Ureter (tissue), 1 donor: Measurements from ENCODE around the gene CDNF. TPM values are rescaled to one million over a fixed set of nuclear protein-coding genes. Genes with fewer than 3 reads are reported as not detected.
A peak's percentile ranks its signal among the peaks of the same experiment; 100 is the strongest.
"Not testable (repeated sequence)": the region's sequence is repeated elsewhere in the genome, so short reads cannot be mapped to it uniquely, and the experiment has no call there.

Experiments used
- DNase-seq: peaks from one replicate; pipeline ENCODE4 v3.0.0-alpha.2; 2020; ENCODE audit warnings: low spot score
- total RNA-seq: library from RNA; stranded (reverse); gene quantifications from one replicate; pipeline ENCODE4 v1.2.4, GENCODE V29; 2023
- donor health status: DM: yes; HTN: yes; CAD: no.

CDNF gene
- total RNA-seq, 1 donor from 2014 or later, result 3.8 TPM

DNA sequence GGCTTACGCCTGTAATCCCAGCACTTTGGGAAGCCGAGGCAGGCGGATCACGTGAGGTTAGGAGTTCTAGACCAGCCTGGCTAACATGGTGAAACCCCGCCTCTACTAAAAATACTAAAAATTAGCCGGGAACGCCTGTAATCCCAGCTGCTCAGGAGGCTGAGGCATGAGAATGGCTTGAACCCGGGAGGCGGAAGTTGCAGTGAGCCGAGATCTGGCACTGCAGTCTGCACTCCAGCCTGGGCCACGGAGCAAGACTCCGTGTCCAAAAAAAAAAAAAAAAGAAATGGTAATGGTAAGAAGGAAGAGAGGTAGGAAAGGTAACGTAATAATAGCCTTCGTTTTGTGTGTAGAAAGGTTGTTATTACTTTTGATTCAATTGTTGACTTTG lies 1.5 kb upstream of the CDNF start:
- DNase-seq, result no peak

DNA sequence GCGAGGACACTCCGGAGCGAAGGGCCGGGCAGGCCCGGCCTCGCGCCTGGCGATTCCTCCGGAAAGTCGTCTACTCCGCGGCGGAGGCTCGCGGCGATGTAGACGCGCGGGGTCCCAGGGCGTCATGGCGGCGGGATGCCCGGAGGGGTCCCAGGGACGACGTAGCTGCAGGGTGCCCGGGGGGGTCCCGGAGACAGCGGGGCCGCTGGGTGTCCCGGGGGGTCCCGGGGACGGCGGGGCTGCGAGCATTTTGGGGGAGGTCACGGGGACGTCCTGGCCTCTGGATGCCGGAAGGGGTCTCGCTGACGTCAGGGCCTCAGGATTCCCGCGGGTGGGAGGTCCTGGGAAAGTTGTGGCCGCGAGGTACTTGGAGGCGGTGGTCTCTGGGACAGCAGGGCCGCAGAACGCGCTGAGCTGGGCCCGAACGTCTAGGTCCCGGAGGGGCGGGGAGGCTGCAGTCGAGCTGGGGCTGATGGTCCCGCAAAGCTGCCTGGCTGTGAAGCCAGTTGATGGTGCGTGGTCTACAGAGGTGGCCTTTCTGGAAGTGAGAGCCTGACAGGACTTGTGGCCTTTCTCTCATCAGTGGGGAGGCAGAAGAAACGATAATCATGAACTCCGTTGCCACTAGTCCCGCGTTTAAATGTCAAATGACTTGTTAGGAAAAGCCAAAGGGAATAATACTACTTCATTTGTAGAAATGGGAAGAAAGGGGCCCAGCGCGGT lies 906 bp upstream of the CDNF start:
- DNase-seq, result peak; percentile 57

DNA sequence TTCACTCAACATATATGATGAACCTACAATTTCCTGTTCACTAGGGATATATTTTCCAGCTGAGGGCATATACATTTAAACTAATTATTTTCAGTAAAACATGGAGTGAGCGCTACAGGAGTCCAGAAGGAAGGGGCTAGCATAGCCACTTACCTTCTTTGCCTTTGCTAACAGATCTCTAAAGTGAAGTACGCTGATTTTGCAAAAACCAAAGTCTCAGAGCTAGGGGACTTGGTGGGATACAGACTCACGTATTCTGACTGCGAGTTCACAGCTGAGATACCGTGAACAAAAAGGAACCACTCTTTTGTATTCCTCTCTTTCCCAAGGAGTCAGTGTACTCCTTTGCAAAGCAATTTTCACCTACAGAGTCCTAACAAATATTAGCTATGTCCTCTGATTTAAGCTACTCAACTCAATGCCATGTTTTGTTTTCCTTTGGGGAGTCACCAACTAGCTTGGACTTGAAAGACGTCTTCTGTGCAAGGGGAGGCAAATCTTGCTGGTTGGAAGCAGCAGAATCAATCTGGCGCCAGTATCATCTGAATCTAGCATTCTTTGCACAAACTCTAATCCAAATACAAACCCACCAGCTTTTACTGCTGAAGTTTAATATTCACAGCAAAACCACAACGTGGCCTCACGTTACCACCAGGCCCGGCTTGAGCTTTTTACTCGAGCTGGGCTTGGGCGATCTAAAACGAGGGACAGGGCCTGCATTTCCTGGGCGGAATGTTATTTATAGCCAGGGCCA lies 657 bp downstream of the CDNF start:
- DNase-seq, result no peak

DNA sequence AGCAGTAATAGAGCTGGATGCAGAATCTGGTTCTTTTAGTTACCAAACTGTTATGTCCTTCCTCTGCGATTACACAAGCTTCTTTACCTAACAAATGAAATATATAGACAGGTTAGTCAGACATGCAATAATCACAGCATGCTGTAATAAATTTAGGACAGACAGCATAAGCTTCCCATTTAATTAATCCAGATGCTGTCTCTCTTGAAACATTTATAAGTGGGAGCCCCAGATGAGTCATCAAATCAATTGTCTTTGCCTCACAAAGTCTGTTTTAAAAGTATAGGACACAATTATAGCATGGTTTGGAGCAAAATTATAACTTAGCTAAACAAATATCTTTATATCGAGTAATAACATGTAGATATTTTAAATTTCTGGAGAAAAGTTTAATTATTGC lies 1.6 kb downstream of the CDNF start:
- DNase-seq, result no peak

DNA sequence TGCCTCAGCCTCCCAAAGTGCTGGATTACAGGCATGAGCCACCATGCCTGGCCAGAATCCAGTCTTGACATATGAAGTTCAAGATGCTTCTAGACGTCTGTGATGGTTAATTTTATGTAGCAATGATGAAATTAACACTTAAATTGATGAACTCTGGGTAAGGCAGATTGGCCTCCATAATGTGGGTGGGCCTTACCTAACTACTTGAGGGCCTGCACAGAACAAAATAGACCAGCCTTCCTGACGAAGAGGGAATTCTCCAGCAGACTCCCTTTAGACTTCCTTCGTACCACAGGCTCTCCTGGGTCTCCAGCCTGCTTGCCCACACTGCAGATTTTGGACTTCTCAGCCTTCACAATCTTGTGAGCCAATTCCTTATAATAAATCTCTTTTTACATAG lies 4.7 kb downstream of the CDNF start:
- DNase-seq, result no peak

DNA sequence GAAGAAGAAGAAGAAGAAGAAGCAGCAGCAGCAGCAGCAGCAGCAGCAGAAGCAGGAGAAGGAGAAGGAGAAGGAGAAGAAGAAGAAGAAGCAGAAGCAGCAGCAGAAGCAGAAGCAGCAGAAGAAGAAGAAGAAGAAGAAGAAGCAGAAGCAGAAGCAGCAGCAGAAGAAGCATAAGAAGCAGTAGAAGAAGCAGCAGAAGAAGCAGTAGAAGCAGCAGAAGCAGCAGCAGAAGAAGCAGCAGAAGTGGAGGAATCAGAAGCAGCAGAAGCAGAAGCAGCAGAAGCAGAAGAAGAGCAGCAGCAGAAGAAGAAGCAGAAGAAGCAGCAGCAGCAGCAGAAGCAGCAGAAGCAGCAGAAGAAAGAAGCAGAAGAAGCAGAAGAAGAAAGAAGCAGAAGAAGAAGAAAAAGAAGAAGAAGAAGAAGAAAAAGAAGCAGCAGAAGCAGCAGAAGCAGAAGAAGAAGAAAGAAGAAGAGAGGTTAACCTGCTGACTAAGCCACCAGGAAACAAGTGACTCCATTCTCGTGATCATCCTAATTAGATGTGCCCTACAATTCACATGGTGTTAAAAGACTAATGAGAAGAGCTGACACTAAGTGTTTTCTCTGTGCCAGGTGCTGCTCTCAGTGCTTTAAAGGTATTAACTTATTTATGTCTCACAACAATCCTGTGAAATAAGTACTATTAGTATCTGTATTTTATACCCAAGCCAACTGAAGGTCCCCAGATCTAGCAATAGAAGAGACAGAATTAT lies 11.6 kb downstream of the CDNF start:
- no peak for DNase-seq

DNA sequence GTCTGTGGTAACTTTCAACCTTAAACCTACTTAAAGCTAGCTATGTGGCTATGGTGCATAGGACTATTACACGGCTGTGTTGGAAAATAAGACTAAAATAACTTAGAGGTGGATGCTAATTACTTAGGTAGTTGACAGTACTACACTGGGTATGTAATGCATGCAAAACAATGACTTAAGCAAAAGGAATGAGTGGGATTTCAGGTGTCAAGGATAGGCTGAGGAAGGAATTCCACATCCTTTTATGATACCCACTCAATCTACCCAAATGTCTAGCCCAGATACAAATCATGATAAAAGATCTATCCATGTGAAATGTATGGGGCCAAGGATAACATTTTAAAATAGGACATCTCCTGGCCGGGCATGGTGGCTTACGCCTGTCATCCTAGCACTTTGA lies 13.9 kb downstream of the CDNF start:
- DNase-seq, result no peak

DNA sequence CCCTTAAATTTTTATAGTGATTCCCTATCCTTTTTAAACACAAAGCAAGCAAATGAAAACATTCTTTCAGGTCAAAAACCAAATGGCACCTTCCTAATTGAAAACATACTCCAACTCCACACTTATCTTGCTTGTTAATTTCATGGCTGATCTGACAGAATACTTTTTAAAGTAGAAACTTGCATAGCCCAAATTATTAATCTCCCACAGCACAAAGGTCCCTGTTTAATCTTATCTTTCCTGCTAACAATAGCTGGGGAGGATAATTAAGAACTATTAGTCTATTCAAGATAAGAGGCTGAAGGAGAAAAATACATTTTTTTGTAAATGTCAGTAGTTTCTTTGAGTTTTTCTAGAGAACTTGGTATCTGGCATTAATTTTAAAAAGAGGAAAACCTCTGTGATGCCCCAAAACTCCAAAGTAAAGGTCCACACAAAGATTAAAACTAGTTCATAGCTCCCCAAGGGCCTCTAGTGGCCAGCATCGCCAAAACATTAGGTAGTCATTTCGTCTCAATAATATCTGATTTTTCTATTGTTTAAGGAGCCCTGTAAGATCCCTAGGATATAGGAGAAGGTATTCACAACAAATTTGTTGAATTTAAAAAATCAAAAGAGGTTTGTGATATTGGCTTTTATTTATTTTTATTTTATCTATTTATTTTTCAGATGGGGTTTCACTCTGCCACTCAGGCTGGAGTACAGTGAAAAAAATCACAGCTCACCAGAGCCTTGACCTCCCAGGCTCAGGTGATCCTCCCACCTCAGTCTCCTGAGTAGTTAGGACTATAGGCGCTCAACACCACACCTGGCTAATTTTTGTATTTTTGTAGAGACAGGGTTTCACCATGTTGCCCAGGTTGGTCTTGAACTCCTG lies 14.7 kb downstream of the CDNF start:
- no peak for DNase-seq

DNA sequence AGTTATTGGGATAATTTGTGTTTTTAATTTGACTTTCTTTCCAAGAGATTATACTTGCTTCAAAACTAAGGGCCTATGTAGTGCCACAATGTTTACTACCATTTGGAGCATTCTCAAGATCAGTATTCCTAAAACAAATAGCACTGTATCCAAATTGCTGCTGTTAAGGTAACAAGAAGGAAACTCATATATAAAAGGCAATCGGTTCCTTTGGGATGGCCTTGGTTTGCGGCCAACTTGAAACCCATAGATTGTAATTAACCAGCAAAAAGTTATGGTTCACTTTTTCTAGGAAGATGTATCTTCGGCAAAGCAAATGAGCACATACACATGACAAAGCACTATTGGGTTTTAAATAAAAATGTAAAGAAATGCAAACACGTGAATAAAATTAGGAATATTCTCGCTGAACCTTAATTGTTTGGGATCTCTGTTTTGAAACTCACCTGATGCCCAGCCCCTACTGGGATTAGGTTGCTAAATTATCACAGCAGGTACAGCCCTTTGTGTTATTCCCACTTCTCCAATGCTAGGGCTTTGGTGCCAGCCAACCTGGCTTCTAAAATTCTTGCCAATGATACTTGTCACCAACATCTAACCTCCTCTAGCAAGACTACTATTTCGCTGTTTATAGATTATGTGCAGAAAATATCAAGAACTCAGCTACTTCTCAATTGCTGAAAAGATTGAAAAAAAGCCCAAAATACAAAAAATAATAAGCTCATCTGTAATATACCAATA lies 16.0 kb downstream of the CDNF start:
- no peak for DNase-seq

DNA sequence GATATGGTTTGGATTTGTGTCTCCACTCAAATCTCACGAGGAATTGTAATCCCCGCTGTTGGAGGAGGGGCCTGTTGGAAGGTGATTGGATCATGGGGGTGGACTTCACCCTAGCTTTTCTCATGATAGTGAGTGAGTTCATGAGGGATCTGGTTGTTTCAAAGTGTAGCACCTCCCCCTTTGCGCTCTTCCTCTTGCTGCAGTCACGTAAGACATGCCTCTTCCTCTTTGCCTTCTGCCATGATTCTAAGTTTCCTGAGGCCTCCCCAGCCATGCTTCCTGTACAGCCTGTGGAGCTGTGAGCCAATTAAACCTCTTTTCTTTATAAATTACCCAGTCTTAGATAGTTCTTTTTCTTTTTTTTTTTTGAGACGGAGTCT lies 17.1 kb downstream of the CDNF start:
- DNase-seq, result no peak

DNA sequence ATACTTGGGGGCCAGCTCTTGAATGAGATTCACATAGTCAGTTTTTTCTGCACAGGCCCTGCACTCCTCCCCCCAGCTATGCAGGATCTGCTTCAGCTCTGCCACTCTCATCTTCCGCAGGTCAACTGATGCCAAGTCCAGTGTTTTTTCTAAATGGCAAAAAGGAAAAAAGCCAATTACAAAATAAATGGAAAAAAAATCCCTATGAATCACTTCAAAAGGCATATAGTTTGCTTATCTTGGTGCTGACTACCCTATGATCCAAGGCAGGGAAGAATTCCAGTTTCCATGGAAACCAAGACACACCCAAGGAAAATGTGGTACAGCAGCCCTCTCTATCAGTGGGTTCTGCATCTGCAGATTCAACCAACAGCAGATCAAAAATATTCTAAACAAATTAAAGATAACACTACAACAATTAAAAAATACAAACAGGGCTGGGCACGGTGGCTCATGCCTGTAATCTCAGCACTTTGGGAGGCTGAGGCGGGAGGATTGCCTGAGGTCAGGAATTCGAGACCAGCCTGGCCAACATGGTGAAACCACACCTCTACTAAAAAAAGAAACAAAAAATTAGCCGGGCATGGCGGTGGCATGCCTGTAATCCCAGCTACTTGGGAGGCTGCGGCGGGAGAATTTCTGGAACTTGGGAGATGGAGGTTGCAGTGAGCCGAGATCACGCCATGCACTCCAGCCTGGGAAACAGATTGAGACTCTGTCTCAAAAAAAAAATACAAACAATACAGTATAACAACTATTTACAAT lies 17.6 kb downstream of the CDNF start:
- no peak for DNase-seq

DNA sequence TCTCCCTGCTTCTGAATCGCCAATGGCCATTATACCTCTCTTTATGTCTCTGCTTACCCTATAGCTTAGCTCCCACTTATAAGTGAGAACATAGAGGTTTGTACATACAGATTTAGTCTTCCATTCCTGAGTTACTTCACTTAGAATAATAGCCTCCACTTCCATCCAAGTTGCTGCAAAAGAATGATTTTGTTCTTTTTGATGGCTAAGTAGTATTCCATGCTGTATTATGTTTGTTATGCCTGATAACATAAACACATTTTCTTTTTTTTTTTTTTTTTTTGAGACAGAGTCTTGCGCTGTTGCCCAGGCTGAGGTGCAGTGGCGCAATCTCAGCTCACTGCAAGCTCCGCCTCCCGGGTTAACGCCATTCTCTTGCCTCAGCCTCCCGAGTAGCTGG lies 21.1 kb downstream of the CDNF start:
- not testable (repeated sequence) for DNase-seq

DNA sequence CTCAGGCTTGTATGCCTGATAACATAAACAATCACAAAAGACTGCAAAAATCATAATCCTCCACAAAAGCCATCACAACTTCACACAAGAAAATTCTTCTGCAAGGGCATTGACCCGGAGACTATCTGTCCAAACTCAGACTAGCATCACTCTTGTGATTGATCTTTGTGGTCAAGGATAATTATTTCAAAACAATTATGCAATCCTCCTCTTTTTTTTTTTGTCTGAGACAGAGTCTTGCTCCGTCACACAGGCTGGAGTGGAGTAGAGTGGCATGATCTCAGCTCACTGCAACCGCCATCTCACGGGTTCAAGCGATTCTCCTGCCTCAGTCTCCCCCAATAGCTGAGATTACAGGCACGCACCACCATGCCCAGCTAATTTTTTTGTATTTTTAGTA lies 22.2 kb downstream of the CDNF start:
- DNase-seq, result no peak

DNA sequence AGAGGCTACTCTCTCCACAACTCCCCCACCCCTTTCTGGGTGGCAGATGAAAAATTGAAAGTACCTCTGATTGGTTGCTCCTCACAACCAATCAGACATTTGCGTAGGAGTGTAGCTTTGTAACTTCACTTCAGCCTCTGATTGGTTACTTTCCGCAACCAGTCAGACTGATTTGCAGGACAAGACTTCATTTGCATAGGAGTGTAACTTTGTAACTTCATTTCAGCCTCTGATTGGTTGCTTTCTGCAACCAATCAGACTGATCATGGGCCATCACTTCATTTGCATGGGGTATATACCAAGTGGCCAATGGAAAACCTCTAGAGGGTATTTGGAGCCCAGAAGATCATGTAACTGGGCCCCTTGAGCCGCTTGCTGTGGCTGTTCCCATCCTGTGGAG lies 25.6 kb downstream of the CDNF start:
- DNase-seq, result no peak

DNA sequence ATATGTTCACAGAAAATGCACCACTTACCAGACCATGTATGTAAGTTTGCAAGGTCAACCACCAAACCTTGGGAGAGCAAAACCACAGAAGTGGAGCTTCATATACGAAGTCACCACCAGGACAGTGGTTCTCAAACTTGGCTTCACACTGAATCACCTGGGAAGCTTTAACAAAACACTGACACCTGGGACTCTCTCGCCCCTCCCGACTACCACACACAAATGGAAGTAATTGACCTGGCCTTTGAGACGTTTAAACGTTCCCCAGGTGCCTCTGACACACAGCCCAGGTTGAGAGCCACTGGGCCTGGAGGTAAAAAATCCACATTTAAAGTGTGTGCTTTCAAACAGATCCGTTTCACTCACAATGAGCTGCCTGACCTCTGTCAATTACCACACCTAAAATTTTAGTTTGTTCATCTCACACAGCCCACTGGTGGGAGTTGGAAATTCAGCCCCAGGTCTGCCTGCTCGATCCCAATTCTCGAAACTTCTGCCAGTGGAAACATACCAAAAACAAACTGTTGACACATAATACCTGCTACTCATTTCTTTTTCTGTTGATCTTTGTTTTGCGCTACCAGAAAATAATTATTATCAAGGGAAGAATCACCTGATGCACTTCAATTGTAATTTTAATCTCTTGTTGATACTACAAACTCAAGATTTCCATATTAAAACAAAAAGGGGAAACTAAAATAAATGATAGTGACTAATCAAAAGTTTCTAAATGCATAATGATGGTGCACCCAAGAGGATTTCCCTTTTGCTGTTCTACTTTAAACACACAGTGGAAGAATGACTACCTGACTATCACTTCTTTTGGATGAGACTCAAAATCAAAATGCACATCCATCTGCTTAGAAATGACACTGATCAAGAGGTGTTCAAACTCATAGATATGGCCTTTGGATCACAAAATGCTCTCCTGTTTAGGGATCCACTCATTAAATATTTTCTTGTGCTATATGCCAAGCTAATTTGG lies 26.6 kb downstream of the CDNF start:
- no peak for DNase-seq

DNA sequence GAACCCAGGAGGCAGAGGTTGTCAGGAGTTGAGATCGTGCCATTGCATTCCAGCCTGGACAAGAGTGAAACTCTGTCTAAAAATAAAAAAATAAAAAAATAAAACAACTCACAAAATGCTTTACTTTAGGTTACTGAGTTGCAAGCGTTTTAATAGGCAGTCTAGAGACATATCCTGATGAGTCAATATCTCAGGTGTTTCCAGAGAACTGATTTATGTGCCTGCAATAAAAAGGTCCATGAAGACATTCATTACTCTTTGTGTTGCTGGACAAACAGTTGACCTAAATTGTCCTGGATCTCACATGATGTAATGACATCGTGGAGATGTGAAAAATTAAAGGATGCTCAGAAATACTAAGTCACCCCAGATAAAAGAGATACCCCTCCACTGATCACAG lies 31.5 kb downstream of the CDNF start:
- DNase-seq, result no peak

DNA sequence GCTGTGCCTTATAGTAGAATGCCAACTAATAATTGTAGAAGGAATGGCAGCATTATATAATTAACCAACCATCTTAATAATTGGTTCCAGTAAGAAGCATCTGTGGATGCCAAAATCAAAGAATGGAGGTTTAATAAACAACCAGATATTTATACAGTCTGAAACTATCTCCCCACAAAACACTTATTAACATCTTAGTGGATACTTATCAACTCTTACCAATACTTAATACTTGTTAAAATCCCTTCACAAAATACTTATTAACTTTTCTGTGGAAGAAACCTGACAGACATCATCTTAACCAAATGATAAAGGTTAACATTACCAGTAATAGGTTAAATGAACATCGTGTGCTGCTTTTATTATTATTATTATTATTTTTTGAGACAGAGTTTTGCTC lies 34.0 kb downstream of the CDNF start:
- DNase-seq, result no peak

DNA sequence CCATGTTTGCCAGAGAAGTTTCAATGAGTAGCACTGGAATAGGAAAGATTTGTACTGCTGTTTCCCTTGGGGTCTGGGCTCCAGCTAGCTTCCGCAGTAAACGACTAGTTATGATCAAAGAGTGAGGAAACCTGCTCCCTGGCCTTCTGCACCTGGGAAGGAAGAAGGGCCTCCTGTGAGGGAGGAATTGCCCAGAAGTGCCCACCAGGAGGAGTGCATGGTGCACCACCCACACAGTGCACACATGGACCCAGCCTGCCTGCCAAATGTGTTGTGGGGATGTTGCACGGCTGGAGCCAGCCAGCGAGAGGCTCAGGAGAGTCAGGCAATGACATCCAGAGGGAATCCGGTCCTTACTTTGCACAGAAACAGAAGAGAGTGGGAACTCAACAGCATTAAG lies 36.1 kb downstream of the CDNF start:
- DNase-seq, result no peak

DNA sequence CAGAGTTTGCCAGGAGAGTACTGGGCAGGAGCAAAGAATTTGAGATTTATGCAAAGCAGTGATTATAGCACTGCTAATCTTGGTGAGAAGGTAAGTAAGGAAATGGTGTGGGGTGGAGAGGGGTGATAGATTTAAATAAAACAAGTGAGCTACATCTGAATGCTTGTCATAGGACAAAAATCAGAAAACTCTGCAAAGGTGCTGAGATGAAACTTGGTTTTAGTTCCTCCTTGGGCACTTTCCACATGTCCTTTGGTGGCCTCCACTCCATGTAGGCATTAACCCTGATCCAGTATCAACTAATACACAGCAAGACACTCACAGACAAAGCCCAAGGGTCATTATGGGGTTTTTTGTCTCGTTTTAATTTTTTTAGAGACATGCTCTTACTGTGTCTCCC lies 37.4 kb downstream of the CDNF start:
- DNase-seq, result no peak
